Stimulated activated effector memory CD8-positive, alpha-beta T cell treated with anti-CD3 and anti-CD28 coated beads, Interleukin-12 subunit alpha, Interleukin-12 subunit beta, amount 100 ng/mL, for 72 hours (primary cell): ENCODE data around the gene ZNF518B.

ENCODE experiments used
- ATAC-seq: fragments of 150-1000 bp; cut with Tn5 transposase; 2 replicates; pipeline ENCODE4 v1.10.0; 2021
- DNase-seq, 2 donors: peaks; one replicate each; pipeline ENCODE4 v3.0.0; 2021 to 2022; ENCODE audit warnings: low spot score in 2 of 2
- H3K27ac Mint-ChIP-seq: one replicate; pipeline ENCODE4 v1.8.0; 2022; ENCODE audit warnings: mild to moderate bottlenecking, mixed read lengths
- H3K36me3 Mint-ChIP-seq: one replicate; pipeline ENCODE4 v1.8.0; 2022; ENCODE audit warnings: mild to moderate bottlenecking, mixed read lengths
- H3K4me1 Mint-ChIP-seq: one replicate; pipeline ENCODE4 v1.8.0; 2022; ENCODE audit warnings: mixed read lengths
- H3K4me3 Mint-ChIP-seq: one replicate; pipeline ENCODE4 v1.8.0; 2022; ENCODE audit warnings: mild to moderate bottlenecking, mixed read lengths
- H3K9me3 Mint-ChIP-seq: one replicate; pipeline ENCODE4 v1.8.0; 2022; ENCODE audit warnings: mixed read lengths

Gene ZNF518B

GRCh38 chr4:10457255-10457801, at the start of gene ZNF518B:
Gene ZNF518B, minus strand, starts transcription at chr4:10457426. Its CDS starts 11,098 bp downstream, at chr4:10446328.
- peak within 1 kb of the TSS; percentile 83 for H3K4me3 Mint-ChIP-seq
- peaks cover 5% of the 10 kb centered on the region for H3K9me3 Mint-ChIP-seq
- ATAC-seq (peak; percentile 75), DNase-seq (peak; percentile 78 to 88)
- H3K4me1 Mint-ChIP-seq: peaks cover 31% of the 10 kb centered on the region
- peaks cover 17% of the 10 kb centered on the region for H3K36me3 Mint-ChIP-seq
- H3K27ac Mint-ChIP-seq: peak within 1 kb of the TSS; percentile 87

GRCh38 chr4:10506077-10506476, 48.9 kb upstream of the ZNF518B start:
- Mint-ChIP-seq H3K36me3 (no peaks in the 10 kb centered on the region), H3K4me3 (no peak overlapping the region), H3K4me1 (no peaks in the 10 kb centered on the region), H3K27ac (no peak overlapping the region), H3K9me3 (no peaks in the 10 kb centered on the region)
- ATAC-seq: no peak
- DNase-seq: no peak

- H3K27ac Mint-ChIP-seq: no peak overlapping the region
- H3K4me3 Mint-ChIP-seq: no peak overlapping the region
- H3K9me3 Mint-ChIP-seq: no peaks in the 10 kb centered on the region
- H3K4me1 Mint-ChIP-seq: no peaks in the 10 kb centered on the region
- H3K36me3 Mint-ChIP-seq: no peaks in the 10 kb centered on the region
- DNase-seq (no peak), ATAC-seq (no peak)
Observed at GRCh38 chr4:10504570-10505179, 47.4 kb upstream of the ZNF518B start.

GRCh38 chr4:10502717-10503116, 45.5 kb upstream of the ZNF518B start:
- H3K4me1 Mint-ChIP-seq: no peaks in the 10 kb centered on the region
- H3K27ac Mint-ChIP-seq: no peak overlapping the region
- no peak for DNase-seq
- no peaks in the 10 kb centered on the region for H3K9me3 Mint-ChIP-seq
- H3K36me3 Mint-ChIP-seq: no peaks in the 10 kb centered on the region
- ATAC-seq: no peak
- H3K4me3 Mint-ChIP-seq: no peak overlapping the region

- Mint-ChIP-seq H3K9me3 (no peaks in the 10 kb centered on the region), H3K4me3 (no peak overlapping the region), H3K27ac (no peak overlapping the region), H3K4me1 (no peaks in the 10 kb centered on the region), H3K36me3 (no peaks in the 10 kb centered on the region)
- DNase-seq (no peak), ATAC-seq (no peak)
Observed at GRCh38 chr4:10500776-10501175, 43.5 kb upstream of the ZNF518B start.

- Mint-ChIP-seq H3K4me3 (no peak overlapping the region), H3K36me3 (no peaks in the 10 kb centered on the region)
- no peak for ATAC-seq
Observed at GRCh38 chr4:10496200-10496599, 39.0 kb upstream of the ZNF518B start.

GRCh38 chr4:10495651-10496050, 38.4 kb upstream of the ZNF518B start:
- DNase-seq (no peak), ATAC-seq (no peak)
- Mint-ChIP-seq H3K4me3 (no peak overlapping the region), H3K27ac (no peak overlapping the region), H3K9me3 (no peaks in the 10 kb centered on the region), H3K4me1 (no peaks in the 10 kb centered on the region), H3K36me3 (no peaks in the 10 kb centered on the region)

More at GRCh38 chr4:10496200-10496599, 39.0 kb upstream of the ZNF518B start:
- H3K9me3 Mint-ChIP-seq: no peaks in the 10 kb centered on the region
- H3K27ac Mint-ChIP-seq: no peak overlapping the region
- no peaks in the 10 kb centered on the region for H3K4me1 Mint-ChIP-seq
- no peak for DNase-seq

GRCh38 chr4:10492464-10492863, 35.2 kb upstream of the ZNF518B start:
- Mint-ChIP-seq H3K27ac (no peak overlapping the region), H3K4me1 (no peaks in the 10 kb centered on the region), H3K4me3 (no peak overlapping the region), H3K9me3 (no peaks in the 10 kb centered on the region), H3K36me3 (no peaks in the 10 kb centered on the region)
- DNase-seq: no peak
- ATAC-seq: no peak

GRCh38 chr4:10491401-10491800, 34.2 kb upstream of the ZNF518B start:
- no peak overlapping the region for H3K27ac Mint-ChIP-seq
- no peaks in the 10 kb centered on the region for H3K9me3 Mint-ChIP-seq
- H3K36me3 Mint-ChIP-seq: no peaks in the 10 kb centered on the region
- DNase-seq (no peak), ATAC-seq (no peak)
- no peak overlapping the region for H3K4me3 Mint-ChIP-seq
- H3K4me1 Mint-ChIP-seq: no peaks in the 10 kb centered on the region

- ATAC-seq (no peak), DNase-seq (no peak)
- H3K36me3 Mint-ChIP-seq: no peaks in the 10 kb centered on the region
- no peaks in the 10 kb centered on the region for H3K4me1 Mint-ChIP-seq
- no peak overlapping the region for H3K4me3 Mint-ChIP-seq
- H3K9me3 Mint-ChIP-seq: no peaks in the 10 kb centered on the region
- H3K27ac Mint-ChIP-seq: no peak overlapping the region
Observed at GRCh38 chr4:10490996-10491395, 33.8 kb upstream of the ZNF518B start.

- Mint-ChIP-seq H3K9me3 (no peaks in the 10 kb centered on the region), H3K27ac (no peak overlapping the region), H3K4me1 (no peaks in the 10 kb centered on the region), H3K4me3 (no peak overlapping the region), H3K36me3 (no peaks in the 10 kb centered on the region)
- DNase-seq (no peak), ATAC-seq (no peak)
Observed at GRCh38 chr4:10482913-10483312, 25.7 kb upstream of the ZNF518B start.

- Mint-ChIP-seq H3K27ac (no peak overlapping the region), H3K4me1 (no peaks in the 10 kb centered on the region), H3K36me3 (no peaks in the 10 kb centered on the region), H3K9me3 (no peaks in the 10 kb centered on the region), H3K4me3 (no peak overlapping the region)
- no peak for ATAC-seq
- no peak for DNase-seq
Observed at GRCh38 chr4:10480616-10481015, 23.4 kb upstream of the ZNF518B start.

GRCh38 chr4:10478621-10479020, 21.4 kb upstream of the ZNF518B start:
- H3K36me3 Mint-ChIP-seq: no peaks in the 10 kb centered on the region
- H3K27ac Mint-ChIP-seq: no peak overlapping the region
- H3K4me3 Mint-ChIP-seq: no peak overlapping the region
- H3K9me3 Mint-ChIP-seq: no peaks in the 10 kb centered on the region
- ATAC-seq: no peak
- H3K4me1 Mint-ChIP-seq: no peaks in the 10 kb centered on the region
- no peak for DNase-seq

GRCh38 chr4:10470505-10470904, 13.3 kb upstream of the ZNF518B start:
- Mint-ChIP-seq H3K27ac (no peak overlapping the region), H3K36me3 (no peaks in the 10 kb centered on the region), H3K4me1 (no peaks in the 10 kb centered on the region), H3K9me3 (no peaks in the 10 kb centered on the region), H3K4me3 (no peak overlapping the region)
- DNase-seq: no peak
- no peak for ATAC-seq

GRCh38 chr4:10466161-10466560, 8.9 kb upstream of the ZNF518B start:
- no peaks in the 10 kb centered on the region for H3K36me3 Mint-ChIP-seq
- DNase-seq (no peak), ATAC-seq (no peak)

GRCh38 chr4:10462876-10463275, 5.7 kb upstream of the ZNF518B start:
- no peaks in the 10 kb centered on the region for H3K36me3 Mint-ChIP-seq
- DNase-seq (no peak), ATAC-seq (no peak)
- H3K27ac Mint-ChIP-seq: no peak overlapping the region
- H3K4me3 Mint-ChIP-seq: no peak overlapping the region
- peaks cover 19% of the 10 kb centered on the region for H3K4me1 Mint-ChIP-seq
- peaks cover 3% of the 10 kb centered on the region for H3K9me3 Mint-ChIP-seq

More at GRCh38 chr4:10466161-10466560, 8.9 kb upstream of the ZNF518B start:
- no peaks in the 10 kb centered on the region for H3K9me3 Mint-ChIP-seq
- H3K27ac Mint-ChIP-seq: no peak overlapping the region
- H3K4me1 Mint-ChIP-seq: peaks cover 6% of the 10 kb centered on the region
- no peak overlapping the region for H3K4me3 Mint-ChIP-seq
